ENCODE data around the gene CDA. TPM values are rescaled to one million over a fixed set of nuclear protein-coding genes. Genes with fewer than 3 reads are reported as not detected.
A peak's percentile ranks its signal among the peaks of the same experiment; 100 is the strongest.

The CDA gene
- total and polyA plus RNA-seq, 2 of the 8 experiments (the other 6 are each of a cell fraction or from before 2014, with no cell fraction given): 4.4 to 11.3 TPM

- H3K27ac ChIP-seq (ENCODE audit: low read depth, low read length): no peak overlapping the region
- H4K91ac ChIP-seq (replicated peaks; ENCODE audit: insufficient read length, low read length): peak overlapping the region; percentile 66
- H3K79me1 ChIP-seq (ENCODE audit: low read depth, low read length): no peaks in the 10 kb centered on the region
- no peak overlapping the region for H2BK12ac ChIP-seq (ENCODE audit: low read depth, low read length)
- no peak overlapping the region for H2AFZ ChIP-seq (ENCODE audit: low read length)
- H3K4me1 ChIP-seq (replicated peaks in 1 of 4; ENCODE audit: control insufficient read depth in 3 of 4, insufficient read depth in 4 of 4, low read length in 3 of 4): peaks cover 0 to 8% (median 1%) of the 10 kb centered on the region in 4 experiments; a peak in 2 of 7 replicates
- TF ChIP-seq BACH1 (IDR thresholded peaks at IDR 0.05; ENCODE audit: low read length) (no peak), YY1 (IDR thresholded peaks at IDR 0.05; ENCODE audit: low read depth, low read length) (no peak), CEBPB (IDR thresholded peaks at IDR 0.05; ENCODE audit: low read depth, low read length) (no peak), CTBP2 (IDR thresholded peaks at IDR 0.05; ENCODE audit: borderline replicate concordance, insufficient read depth, insufficient read length, low read length) (no peak), CBX8 (IDR thresholded peaks at IDR 0.05; ENCODE audit: borderline replicate concordance, low read depth, low read length) (no peak), CTCF (IDR thresholded peaks at IDR 0.05; ENCODE audit: control extremely low read depth in 1 of 3, insufficient read depth in 1 of 3, low read depth in 1 of 3, low read length in 3 of 3) (no peak), TEAD4 (IDR thresholded peaks at IDR 0.05; ENCODE audit: low read depth, low read length) (no peak)
- no peak overlapping the region for H3K9ac ChIP-seq (replicated peaks in 1 of 4; ENCODE audit: extremely low read depth in 1 of 4, low read depth in 3 of 4, low read length in 3 of 4)
- peak overlapping the region in 1 of 4 experiments; percentile 31; a peak in 1 of 8 replicates for H3K4me3 ChIP-seq (ENCODE audit: extremely low read depth in 1 of 4, insufficient read depth in 2 of 4, low read depth in 3 of 4, low read length in 4 of 4)
- no peak overlapping the region for H3K56ac ChIP-seq (replicated peaks; ENCODE audit: insufficient read length, low read depth, low read length)
- ChIA-PET CTCF (ENCODE audit: partially characterized antibody) (interaction anchor here (1.3 to 1.4 kb wide), 2 partner anchors 9 kb away, joined by 5 to 11 read pairs; partner anchors contain the start of gene PINK1), POLR2A (ENCODE audit: partially characterized antibody) (interaction anchor here (0.8 to 2.1 kb wide), 2 partner anchors 9 to 15 kb away, joined by 3 to 13 read pairs; partner anchors contain the start of gene PINK1)
- peak overlapping the region; percentile 62; the same call in 1 of the 2 replicates for H2BK20ac ChIP-seq (ENCODE audit: low read length)
- H3K4me2 ChIP-seq (ENCODE audit: insufficient read depth in 1 of 2, low read depth in 2 of 2, low read length in 2 of 2): peak overlapping the region in 1 of 2 experiments; percentile 62; a peak in 2 of 4 replicates
- no peak overlapping the region for H3K23ac ChIP-seq (ENCODE audit: insufficient read length)
- H3K4ac ChIP-seq (replicated peaks; ENCODE audit: insufficient read length, low read depth, low read length): peak overlapping the region; percentile 60
- H3K9me3 ChIP-seq (ENCODE audit: insufficient read depth in 2 of 2, low read depth in 1 of 2, low read length in 1 of 2): peaks cover 8 to 9% of the 10 kb centered on the region in 2 experiments; a peak in 2 of 4 replicates
- H3K23me2 ChIP-seq (ENCODE audit: low read depth, low read length): peaks cover 2% of the 10 kb centered on the region; the same call in 1 of the 2 replicates
- no peak overlapping the region for H2AK5ac ChIP-seq (ENCODE audit: low read depth, low read length)
- no peaks in the 10 kb centered on the region for H3K27me3 ChIP-seq (replicated peaks in 1 of 4; ENCODE audit: control insufficient read depth in 3 of 4, extremely low read depth in 1 of 4, insufficient read depth in 3 of 4, low read length in 3 of 4)
- H3K79me2 ChIP-seq (ENCODE audit: control insufficient read depth in 1 of 2, insufficient read depth in 2 of 2, low read length in 2 of 2): no peaks in the 10 kb centered on the region
- 79% methylated on average over 1 of the region's 1 CpG; no CpG with 5 or more reads in 1 of the 2 experiments for WGBS, 2 experiments (ENCODE audit: extremely low coverage in 1 of 2, insufficient coverage in 1 of 2, insufficient read length in 1 of 2, insufficient replicate concordance in 2 of 2, low coverage in 1 of 2, low lambda C conversion rate in 2 of 2, missing lambda C conversion rate in 1 of 2)
- no peak overlapping the region for H4K8ac ChIP-seq (ENCODE audit: extremely low read depth, insufficient read depth, low read length)
- H2BK120ac ChIP-seq (replicated peaks; ENCODE audit: low read depth, low read length): peak overlapping the region; percentile 79
- H2BK5ac ChIP-seq (ENCODE audit: low read depth, low read length): peak overlapping the region; percentile 68; the same call in 1 of the 2 replicates
- no peak overlapping the region for H3K14ac ChIP-seq (ENCODE audit: insufficient read length)
- H3K36me3 ChIP-seq (ENCODE audit: control insufficient read depth in 2 of 4, insufficient read depth in 4 of 4, low read length in 3 of 4): peaks cover 0 to 2% (median 0%) of the 10 kb centered on the region in 4 experiments; a peak in 1 of 8 replicates
- DNase-seq (ENCODE audit: low read depth in 1 of 2, low spot score in 2 of 2) (no peak), FAIRE-seq (no peak)
- H2BK15ac ChIP-seq (ENCODE audit: low read length): no peak overlapping the region
- no peaks in the 10 kb centered on the region for H4K20me1 ChIP-seq (replicated peaks in 1 of 2; ENCODE audit: control insufficient read depth in 1 of 2, insufficient read depth in 2 of 2, low read length in 2 of 2)
- no peak overlapping the region for H4K5ac ChIP-seq (ENCODE audit: insufficient read length, low read depth, low read length)
- H3K18ac ChIP-seq (ENCODE audit: extremely low read depth, low read length): peak overlapping the region; percentile 81; the same call in 1 of the 2 replicates
These were observed 35.8 kb downstream of the CDA start for GRCh38 chr1:20624709-20625108.

Measured in H1 (cell line).